Stomach smooth muscle (tissue), 2 donors: ENCODE data around the gene OLIG3.

Experiments
- H3K27ac ChIP-seq: one replicate; pipeline ENCODE4 v1.7.0; 2013; ENCODE audit warnings: mild to moderate bottlenecking, low read length, inconsistent platforms
- H3K27me3 ChIP-seq, 2 donors: one replicate each; pipeline ENCODE4 v1.7.0; 2013; ENCODE audit warnings: low read length in 2 of 2; ENCODE audit not compliant: insufficient read depth in 2 of 2, control insufficient read depth in 1 of 2
- H3K36me3 ChIP-seq, 2 donors: one replicate each; pipeline ENCODE4 v1.7.0; 2013; ENCODE audit warnings: low read length in 2 of 2; ENCODE audit not compliant: control insufficient read depth in 2 of 2, insufficient read depth in 2 of 2
- H3K4me1 ChIP-seq: one replicate; pipeline ENCODE4 v1.7.0; 2013; ENCODE audit warnings: low read length; ENCODE audit not compliant: control insufficient read depth, insufficient read depth
- H3K4me3 ChIP-seq, 2 donors: one replicate each; pipeline ENCODE4 v1.7.0; 2013; ENCODE audit warnings: low read length in 2 of 2
- H3K9ac ChIP-seq, 2 donors: one replicate each; pipeline ENCODE4 v1.7.0; 2013; ENCODE audit warnings: low read length in 2 of 2, mild to moderate bottlenecking in 1 of 2
- H3K9me3 ChIP-seq, 2 donors: one replicate each; pipeline ENCODE4 v1.7.0; 2013; ENCODE audit warnings: low read length in 2 of 2; ENCODE audit not compliant: control insufficient read depth in 2 of 2
- donor health status: healthy.
- donor health status: Pancreatic carcinoma.

Gene OLIG3

DNA sequence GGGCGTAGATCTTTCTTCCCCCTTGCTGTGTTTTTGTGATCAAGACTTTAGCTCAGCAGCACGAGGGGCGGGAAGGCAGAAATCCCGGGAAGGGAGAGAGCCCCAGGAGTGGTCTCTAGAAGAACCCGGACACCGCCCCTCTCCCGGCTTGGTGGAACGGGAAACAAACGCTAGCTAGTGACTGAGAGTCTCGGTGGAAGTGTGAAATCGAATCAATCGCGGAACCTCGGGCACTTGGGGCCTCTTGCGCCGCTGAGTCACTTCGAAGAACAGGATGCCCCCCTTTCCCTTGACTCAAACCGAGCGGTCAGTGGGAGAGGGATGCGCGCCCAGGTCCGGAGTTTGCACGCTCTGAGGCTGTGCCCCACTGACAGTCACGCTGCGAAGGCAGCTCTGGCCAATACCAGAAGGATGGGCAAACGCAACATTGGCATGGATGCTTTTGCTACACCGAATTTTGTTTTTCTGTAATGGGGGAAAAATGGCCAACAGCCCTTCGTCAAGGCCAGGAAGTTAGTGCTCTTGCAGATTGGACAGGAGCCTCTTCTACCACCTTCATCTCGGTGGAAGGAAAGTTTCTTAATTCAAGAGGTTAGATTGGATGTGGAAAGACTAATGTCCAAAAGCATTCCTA is 1.6 kb upstream of the OLIG3 start:
- H3K27me3 ChIP-seq: peaks cover 68 to 87% of the 10 kb centered on the region in 2 donors
- no peak overlapping the region for H3K27ac ChIP-seq
- peaks cover 34% of the 10 kb centered on the region for H3K4me1 ChIP-seq
- H3K36me3 ChIP-seq: no peaks in the 10 kb centered on the region
- H3K9ac ChIP-seq: no peak overlapping the region
- no peak overlapping the region for H3K4me3 ChIP-seq
- H3K9me3 ChIP-seq: peaks cover 0 to 2% of the 10 kb centered on the region in 2 donors

DNA sequence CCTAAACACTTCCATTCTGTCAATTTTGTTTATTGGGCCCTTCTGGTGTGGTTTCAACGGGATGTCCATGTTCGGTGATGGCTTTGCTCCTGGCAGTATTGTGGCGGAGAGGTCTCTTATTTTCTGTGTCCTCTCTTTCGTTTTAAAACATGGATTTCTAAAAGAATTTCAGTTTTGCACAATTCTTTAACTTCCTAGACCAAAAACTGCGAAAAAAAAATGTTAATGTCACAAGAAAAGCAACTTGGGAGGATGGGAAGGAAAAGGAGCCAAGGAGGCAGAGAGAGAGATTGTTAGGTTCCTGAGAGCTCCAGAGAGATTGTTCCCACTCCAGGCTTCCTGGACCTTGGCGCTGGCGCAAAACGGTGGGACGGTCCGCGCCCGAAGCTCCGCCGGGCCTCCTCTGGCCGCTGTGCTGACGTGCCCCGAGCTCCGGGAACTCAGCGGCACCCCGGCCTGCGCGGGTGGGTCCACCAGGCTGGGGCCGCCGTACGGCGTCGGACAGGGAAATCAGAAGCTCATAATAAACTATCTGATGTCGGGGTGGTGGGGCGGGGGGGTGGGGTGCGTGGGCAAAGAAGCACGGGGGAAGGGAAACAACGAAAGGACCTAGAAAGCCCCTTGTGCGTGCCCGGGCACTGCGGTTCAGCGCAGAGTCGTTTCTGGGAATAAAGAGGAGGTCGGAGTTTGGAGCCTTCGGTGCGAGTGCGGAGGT is 951 bp upstream of the OLIG3 start:
- Histone ChIP-seq H3K4me1 (peaks cover 34% of the 10 kb centered on the region), H3K36me3 (no peaks in the 10 kb centered on the region), H3K9me3 (peaks cover 0 to 8% of the 10 kb centered on the region in 2 donors), H3K27me3 (peaks cover 74 to 93% of the 10 kb centered on the region in 2 donors), H3K9ac (no peak overlapping the region), H3K4me3 (no peak overlapping the region), H3K27ac (no peak overlapping the region)

DNA sequence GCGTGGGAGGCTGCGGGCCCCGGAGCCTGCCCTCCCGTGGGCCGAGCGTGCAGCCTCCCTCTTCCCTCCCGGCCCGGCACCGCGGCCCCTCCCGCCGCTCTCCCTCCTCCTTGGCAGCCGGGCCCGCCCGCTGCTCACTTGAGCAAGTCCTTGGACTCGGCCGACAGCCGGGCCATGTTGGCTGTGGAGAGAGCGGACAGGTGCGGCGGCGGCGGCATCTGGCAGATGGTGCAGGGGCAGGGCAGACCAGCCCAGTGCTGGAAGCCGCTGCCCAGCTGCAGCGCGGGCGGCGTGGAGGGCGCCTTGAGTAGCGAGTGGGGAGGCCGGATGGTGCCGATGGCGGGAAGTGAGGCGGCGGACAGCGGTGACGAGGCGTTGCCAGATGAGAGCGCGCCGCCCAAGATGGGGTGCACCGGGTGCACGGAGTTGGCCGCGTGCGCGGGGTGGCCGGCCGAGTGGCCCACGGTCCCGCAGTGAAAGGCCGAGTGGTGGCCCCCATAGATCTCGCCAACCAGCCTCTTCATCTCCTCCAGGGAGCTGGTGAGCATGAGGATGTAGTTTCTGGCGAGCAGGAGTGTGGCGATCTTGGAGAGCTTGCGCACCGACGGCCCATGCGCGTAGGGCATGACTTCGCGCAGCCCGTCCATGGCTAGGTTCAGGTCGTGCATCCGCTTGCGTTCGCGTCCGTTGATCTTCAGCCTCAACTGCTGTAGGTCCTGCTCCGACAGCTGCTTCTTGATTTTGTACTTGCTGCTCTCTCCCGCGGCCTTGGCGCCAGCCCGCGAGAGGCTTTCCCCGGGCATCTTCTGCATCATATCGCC is 766 bp downstream of the OLIG3 start:
- Histone ChIP-seq H3K36me3 (no peaks in the 10 kb centered on the region), H3K4me3 (peak overlapping the region; percentile 16 to 52), H3K9ac (no peak overlapping the region), H3K27me3 (peaks cover 83 to 98% of the 10 kb centered on the region in 2 donors), H3K4me1 (peaks cover 40% of the 10 kb centered on the region), H3K27ac (no peak overlapping the region), H3K9me3 (peaks cover 0 to 8% of the 10 kb centered on the region in 2 donors)

DNA sequence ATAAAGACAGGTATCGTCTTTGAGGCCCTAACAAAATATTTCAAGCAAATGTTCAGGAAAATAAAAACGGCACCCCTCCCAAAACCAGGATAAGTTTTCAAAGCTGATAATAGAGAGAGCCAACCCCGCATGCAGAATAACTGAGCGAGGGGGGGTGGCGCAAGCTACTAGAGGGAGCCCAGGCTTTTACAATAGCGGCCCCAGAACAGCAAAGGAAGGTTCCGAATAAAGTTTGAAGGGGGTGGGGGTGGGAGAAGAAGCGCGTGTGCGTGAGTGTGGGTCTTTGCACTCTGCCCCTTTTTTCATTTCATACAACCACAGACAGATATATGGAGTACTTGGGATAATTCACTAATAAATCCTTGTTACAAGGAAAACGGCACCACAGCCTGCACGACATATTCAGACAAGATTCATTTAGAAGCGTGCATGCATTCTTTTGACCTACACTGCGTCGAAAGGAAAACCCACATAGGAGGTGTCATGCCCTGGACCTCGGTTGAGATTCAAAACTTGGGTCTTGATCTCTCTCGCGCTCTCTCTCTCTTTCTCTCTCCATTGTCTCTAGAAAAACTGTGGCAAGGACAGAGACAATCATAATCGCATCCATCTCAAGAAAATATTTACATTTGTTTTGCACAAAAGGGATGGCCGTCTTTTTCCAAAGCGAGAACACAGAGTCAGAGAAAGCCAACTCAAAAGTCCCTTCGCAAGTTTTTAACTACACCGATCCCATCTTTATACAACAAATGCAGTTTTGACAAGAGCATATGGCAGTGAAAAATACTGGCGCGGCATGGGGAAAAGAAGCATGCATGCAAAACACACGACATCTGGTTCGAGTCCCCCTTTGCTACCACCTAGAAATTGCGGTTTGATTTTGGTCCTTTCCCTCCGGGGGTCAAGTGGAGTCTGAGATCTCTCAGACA is 1.6 kb downstream of the OLIG3 start:
- peak overlapping the region; percentile 16 to 52 for H3K4me3 ChIP-seq
- H3K27ac ChIP-seq: no peak overlapping the region
- no peak overlapping the region for H3K9ac ChIP-seq
- no peaks in the 10 kb centered on the region for H3K36me3 ChIP-seq
- H3K27me3 ChIP-seq: peaks cover 84 to 98% of the 10 kb centered on the region in 2 donors
- peaks cover 38% of the 10 kb centered on the region for H3K4me1 ChIP-seq
- H3K9me3 ChIP-seq: peaks cover 0 to 8% of the 10 kb centered on the region in 2 donors

DNA sequence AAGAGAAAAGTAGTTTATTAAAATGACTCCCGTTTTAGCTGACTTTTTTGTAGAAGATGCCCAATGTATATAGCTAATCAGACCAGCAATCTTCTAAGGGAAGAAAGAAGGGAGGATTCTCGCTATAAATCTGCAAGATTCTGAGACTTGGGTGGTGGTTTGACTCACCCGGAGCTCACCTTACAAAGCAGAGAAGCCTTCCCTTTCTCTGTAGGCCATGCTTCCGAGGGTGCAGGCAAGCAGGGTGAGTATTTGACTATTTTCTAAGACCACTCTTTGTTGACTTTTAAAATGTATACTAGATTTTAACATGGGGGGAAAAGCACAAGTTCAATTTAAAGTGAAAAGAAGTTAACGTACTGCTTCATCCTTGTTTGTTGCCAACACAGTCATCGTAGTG is 2.7 kb downstream of the OLIG3 start:
- Histone ChIP-seq H3K27ac (no peak overlapping the region), H3K9ac (no peak overlapping the region), H3K9me3 (peaks cover 0 to 8% of the 10 kb centered on the region in 2 donors), H3K4me1 (peaks cover 31% of the 10 kb centered on the region), H3K4me3 (no peak overlapping the region), H3K36me3 (no peaks in the 10 kb centered on the region), H3K27me3 (peaks cover 84 to 97% of the 10 kb centered on the region in 2 donors)

DNA sequence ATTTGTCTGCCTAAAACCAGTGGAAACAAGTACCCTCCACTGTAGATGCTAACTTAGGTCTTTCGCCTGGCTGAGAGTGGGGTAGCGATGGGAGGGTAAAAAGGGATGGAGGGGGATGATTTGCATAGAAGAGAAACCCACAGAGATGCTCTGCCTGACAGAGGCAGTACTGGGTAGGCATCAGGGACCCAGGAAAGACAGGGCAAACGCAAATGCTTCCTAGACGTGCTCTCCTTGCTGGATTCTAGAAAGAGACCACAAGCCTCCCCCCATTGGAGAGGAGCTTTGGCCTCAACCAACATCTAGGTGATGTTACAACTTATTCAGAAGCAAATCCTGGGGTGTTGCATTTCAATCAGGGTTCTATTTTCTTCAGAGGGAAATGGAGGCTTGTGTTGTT is 3.2 kb downstream of the OLIG3 start:
- Histone ChIP-seq H3K27ac (no peak overlapping the region), H3K27me3 (peaks cover 82 to 95% of the 10 kb centered on the region in 2 donors), H3K4me3 (no peak overlapping the region), H3K9ac (no peak overlapping the region), H3K36me3 (no peaks in the 10 kb centered on the region), H3K9me3 (peaks cover 0 to 8% of the 10 kb centered on the region in 2 donors), H3K4me1 (peaks cover 31% of the 10 kb centered on the region)

DNA sequence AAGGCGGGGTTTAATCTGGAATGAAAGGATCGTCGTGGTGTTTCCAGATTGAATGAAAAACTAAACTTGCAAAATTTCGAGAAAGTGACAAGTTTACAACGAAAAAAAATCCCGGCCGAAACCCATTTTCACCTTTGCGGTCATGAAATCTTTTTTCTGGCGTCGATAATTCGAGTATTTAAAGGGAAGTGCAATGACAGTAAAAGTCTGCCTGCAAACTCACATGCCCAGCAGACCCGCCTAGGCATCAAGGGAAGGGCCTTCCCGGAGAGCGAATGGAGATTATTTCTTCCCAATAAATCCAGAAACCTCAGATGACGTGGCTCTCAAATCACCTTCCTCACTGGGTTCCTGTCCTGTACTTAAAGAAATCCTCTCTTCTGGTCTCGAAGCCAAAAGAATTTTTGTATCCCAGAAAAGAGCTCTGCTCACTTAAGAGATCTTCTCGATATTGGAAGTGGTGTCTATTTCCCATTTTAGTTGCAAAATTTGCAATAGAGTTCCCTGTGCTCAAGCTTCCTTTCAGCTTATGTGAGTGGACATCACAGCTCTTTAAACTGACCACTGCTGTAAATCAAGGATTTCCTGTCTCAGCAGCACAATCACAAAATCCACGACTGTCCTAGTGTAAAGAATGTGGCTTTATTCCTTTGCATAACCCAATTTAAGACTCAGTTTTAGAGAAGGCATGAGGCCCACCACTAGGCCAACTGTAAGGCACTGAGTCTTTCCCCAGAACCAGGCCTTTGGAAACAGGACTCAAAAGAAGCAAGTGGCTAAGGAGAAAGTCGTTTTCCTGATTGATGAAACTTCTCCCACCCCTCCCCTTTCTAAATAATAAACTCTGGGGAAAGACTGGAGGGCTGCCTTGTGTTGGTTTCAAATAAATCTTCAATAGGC is 3.9 kb downstream of the OLIG3 start:
- no peak overlapping the region for H3K9ac ChIP-seq
- H3K4me1 ChIP-seq: peaks cover 30% of the 10 kb centered on the region
- H3K4me3 ChIP-seq: no peak overlapping the region
- no peaks in the 10 kb centered on the region for H3K36me3 ChIP-seq
- no peak overlapping the region for H3K27ac ChIP-seq
- peaks cover 80 to 94% of the 10 kb centered on the region in 2 donors for H3K27me3 ChIP-seq
- H3K9me3 ChIP-seq: peaks cover 0 to 8% of the 10 kb centered on the region in 2 donors

DNA sequence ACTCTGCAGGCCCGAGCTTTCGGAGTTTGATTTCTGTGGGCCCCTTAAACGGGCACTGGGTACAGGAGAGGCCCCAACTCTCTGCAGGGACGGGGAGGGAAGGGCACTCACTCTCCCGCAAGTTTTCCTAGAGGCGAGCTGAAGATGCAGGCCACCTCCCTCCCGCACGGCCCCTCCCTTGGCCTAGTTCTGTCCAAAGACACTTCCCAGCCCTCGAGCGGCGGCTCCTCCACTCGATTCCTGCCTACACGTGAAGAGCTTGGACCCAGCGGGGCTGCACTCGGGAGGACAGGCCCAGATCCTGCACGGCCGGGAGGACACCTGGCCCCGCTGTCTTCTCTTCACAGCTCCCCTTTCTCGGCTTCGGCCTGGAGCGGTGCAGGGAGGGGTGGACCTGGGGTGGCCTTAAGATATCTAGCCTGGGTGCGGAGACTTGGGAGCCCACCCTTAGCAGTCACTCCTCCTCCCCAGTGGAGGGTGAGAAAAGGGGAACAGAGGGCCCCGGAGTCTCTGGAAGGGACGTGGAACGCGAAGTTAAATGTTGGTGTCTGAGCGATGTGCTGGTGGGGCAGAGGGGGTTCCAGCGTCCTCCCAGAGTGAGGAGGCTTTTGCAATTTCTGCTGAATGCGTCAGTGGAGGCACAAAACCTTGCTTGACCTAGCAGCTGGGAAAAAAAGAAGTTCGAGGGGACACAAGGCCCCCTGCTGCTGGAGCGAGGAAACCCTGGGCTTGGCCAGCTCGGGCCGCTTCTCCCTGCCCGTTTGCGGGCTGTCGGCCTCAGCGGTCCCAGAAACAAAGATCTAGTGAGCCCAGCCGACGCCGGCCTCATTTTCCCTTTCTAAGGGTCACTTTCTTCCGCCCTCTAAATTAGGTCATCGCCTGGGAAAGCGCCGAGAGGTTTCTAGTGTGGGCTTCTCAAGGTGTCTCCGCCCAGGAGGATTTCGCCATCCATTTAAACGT is 4.9 kb downstream of the OLIG3 start:
- Histone ChIP-seq H3K27me3 (peaks cover 73 to 86% of the 10 kb centered on the region in 2 donors), H3K4me3 (peak overlapping the region; percentile 16 to 54), H3K27ac (no peak overlapping the region), H3K9ac (no peak overlapping the region), H3K9me3 (peaks cover 0 to 8% of the 10 kb centered on the region in 2 donors), H3K36me3 (no peaks in the 10 kb centered on the region), H3K4me1 (peaks cover 22% of the 10 kb centered on the region)
